ENCODE results near the gene IQCE.

The IQCE gene

GRCh38 chr7:2616387-2617324 lies 57.9 kb downstream of the IQCE start:
- POLR2A ChIA-PET = no interaction called here
- DNase-seq (ENCODE audit: extremely low spot score) = no peak
- CTCF ChIA-PET = interaction anchor here (1.0 to 1.1 kb wide), 2 partner anchors 8 to 148 kb away, joined by 3 to 4 read pairs; no protein-coding TSS in a partner anchor
- TF ChIP-seq CTCF (IDR thresholded peaks at IDR 0.05; ENCODE audit: control extremely low read depth, extremely low read depth, low read depth, missing control alignments) = no peak

DNA sequence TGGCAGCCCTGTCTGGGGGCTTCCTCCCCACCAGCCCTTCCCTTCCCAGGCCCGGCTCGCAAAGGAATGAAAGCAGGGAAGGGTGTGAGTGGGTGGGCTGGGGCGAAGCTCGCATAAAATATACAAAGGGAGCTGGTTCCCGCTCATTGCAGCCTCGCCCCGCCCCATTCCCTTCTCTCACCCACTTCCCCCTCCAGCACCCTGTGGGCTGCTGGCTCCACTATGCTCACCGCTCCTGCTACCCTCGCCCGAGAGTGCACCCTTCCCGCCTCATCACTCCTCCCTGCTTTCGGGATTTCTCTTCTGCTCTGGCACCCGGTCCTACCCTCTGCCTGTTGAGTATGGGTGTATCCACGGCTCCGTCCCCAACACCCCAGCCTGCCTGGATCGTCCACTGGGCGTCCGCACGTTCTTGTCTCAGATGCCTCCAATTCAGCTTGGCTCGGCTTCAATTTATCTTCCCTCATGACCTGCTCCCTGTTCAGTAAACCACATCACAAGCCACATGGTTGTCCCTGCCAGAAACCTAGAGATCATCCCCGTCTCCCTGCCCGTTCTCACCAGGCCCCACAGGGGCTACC lies 58.6 kb downstream of the IQCE start:
- ChIA-PET CTCF (interaction anchor here (1.0 to 1.1 kb wide), 2 partner anchors 9 to 149 kb away, joined by 3 to 4 read pairs; no protein-coding TSS in a partner anchor), POLR2A (no interaction called here)
- no peak for TF ChIP-seq CTCF (IDR thresholded peaks at IDR 0.05; ENCODE audit: control extremely low read depth, extremely low read depth, low read depth, missing control alignments)
- DNase-seq (ENCODE audit: extremely low spot score) = no peak

DNA sequence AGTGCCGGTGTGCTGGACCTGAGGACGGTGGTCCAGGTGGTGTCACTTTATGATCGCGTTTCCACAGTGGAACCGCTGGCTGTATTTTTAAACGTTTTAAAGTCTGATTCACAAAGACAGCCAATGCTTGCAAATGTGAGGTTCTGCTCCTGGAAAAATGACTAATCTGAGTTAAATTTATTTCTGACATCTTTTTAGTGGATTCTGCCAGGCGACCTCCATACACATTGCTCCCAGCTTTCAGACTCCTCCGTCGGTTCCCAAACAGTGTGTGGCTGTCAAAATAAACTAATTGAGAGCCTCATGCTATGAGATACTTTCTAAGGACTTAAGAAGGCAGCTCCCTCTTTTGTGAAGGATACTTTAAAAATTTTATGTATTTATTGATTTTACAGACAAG lies 60.3 kb downstream of the IQCE start:
- POLR2A ChIA-PET = no interaction called here
- no peak for TF ChIP-seq CTCF (IDR thresholded peaks at IDR 0.05; ENCODE audit: control extremely low read depth, extremely low read depth, low read depth, missing control alignments)
- CTCF ChIA-PET = interaction anchor here (1.5 to 1.6 kb wide), 2 partner anchors 10 kb away, joined by 4 to 8 read pairs; no protein-coding TSS in a partner anchor
- no peak for DNase-seq (ENCODE audit: extremely low spot score)

- CTCF ChIA-PET = interaction anchor here (1.2 kb wide), 1 partner anchor 13 kb away, joined by 3 read pairs; no protein-coding TSS in a partner anchor
- POLR2A ChIA-PET = no interaction called here
- DNase-seq (ENCODE audit: extremely low spot score) = no peak
- TF ChIP-seq CTCF (IDR thresholded peaks at IDR 0.05; ENCODE audit: control extremely low read depth, extremely low read depth, low read depth, missing control alignments) = no peak
Observed at GRCh38 chr7:2621061-2621828, 62.5 kb downstream of the IQCE start.

- ChIA-PET POLR2A (no interaction called here), CTCF (interaction anchor here (1.0 to 1.2 kb wide), 2 partner anchors 14 to 88 kb away, joined by 3 read pairs; no protein-coding TSS in a partner anchor)
- TF ChIP-seq CTCF (IDR thresholded peaks at IDR 0.05; ENCODE audit: control extremely low read depth, extremely low read depth, low read depth, missing control alignments) = no peak
- no peak for DNase-seq (ENCODE audit: extremely low spot score)
Observed at GRCh38 chr7:2621948-2622640, 63.3 kb downstream of the IQCE start.
